Endothelial cell of umbilical vein (primary cell): ENCODE results near the gene CFAP20DC. TPM values are rescaled to one million over a fixed set of nuclear protein-coding genes. Genes with fewer than 3 reads are reported as not detected.

Experiments used
- BruUV-seq: library from RNA; stranded (reverse); fragments of 400-500 nt; replicated peaks from 2 replicates; lab custom pipeline; 2021; lab: Mats Ljungman, UMichigan
- CTCF ChIA-PET: fragments of 300-600, 350-600 bp; sonication (Branson Sonifier 250); formaldehyde crosslinking; loops from one replicate; lab custom pipeline; 2021; ENCODE audit warnings: antibody characterized with exemption, inconsistent platforms; lab: Charles Lee
- POLR2A ChIA-PET: fragments of 300-600, 350-600 bp; sonication (Branson Sonifier 250); formaldehyde crosslinking; loops from one replicate; lab custom pipeline; 2021; ENCODE audit warnings: antibody characterized with exemption, inconsistent platforms; lab: Charles Lee
- DNase-seq: peaks from one replicate; pipeline ENCODE4 v3.0.0-alpha.2; 2011; ENCODE audit warnings: low read depth, low spot score
- FAIRE-seq: peaks from 2 replicates; lab custom pipeline; 2011; peaks lifted over from hg19 to GRCh38; lab: Jason Lieb, UNC
- H2AFZ ChIP-seq: 2 replicates; pipeline ENCODE4 v1.6.0; 2012; ENCODE audit warnings: low read depth, low read length, control low read depth, inconsistent platforms
- H3K27ac ChIP-seq: 2 replicates; pipeline ENCODE4 v1.5.1; 2011; ENCODE audit warnings: low read depth, mild to moderate bottlenecking, control low read depth, low read length, moderate library complexity; ENCODE audit not compliant: insufficient read depth
- H3K27me3 ChIP-seq, 2 experiments: 2 replicates each; pipeline versions ENCODE4 v1.6.0 to v1.6.1; 2011; ENCODE audit warnings: low read length in 2 of 2, mixed read lengths in 1 of 2; ENCODE audit not compliant: control insufficient read depth in 2 of 2, insufficient read depth in 2 of 2
- H3K36me3 ChIP-seq, 2 experiments: 2 replicates in 1 of 2; 3 replicates in 1 of 2; pipeline ENCODE4 v1.5.1; 2011; ENCODE audit warnings: low read length in 2 of 2, mild to moderate bottlenecking in 1 of 2, moderate library complexity in 1 of 2; ENCODE audit not compliant: control insufficient read depth in 2 of 2, insufficient read depth in 2 of 2; ENCODE audit errors: extremely low read depth in 1 of 2
- H3K4me1 ChIP-seq: 3 replicates; pipeline ENCODE4 v1.5.1; 2011; ENCODE audit warnings: mild to moderate bottlenecking, low read length; ENCODE audit not compliant: control insufficient read depth, insufficient read depth; ENCODE audit errors: extremely low read depth
- H3K4me2 ChIP-seq: 2 replicates; pipeline ENCODE4 v1.6.1; 2011; ENCODE audit warnings: low read length, control low read depth, mixed read lengths; ENCODE audit not compliant: insufficient read depth
- H3K4me3 ChIP-seq, 3 experiments: fragments of 200-600 bp in 1 of 3; sonication (generic), shearing (Covaris generic) in 1 of 3; replicated peaks in 1 of 3; 2 replicates each; pipeline ENCODE4 v1.5.1; 2011 to 2016; ENCODE audit warnings: control low read depth in 3 of 3, low read length in 3 of 3, mild to moderate bottlenecking in 2 of 3, inconsistent platforms in 1 of 3, low read depth in 1 of 3, moderate library complexity in 1 of 3; ENCODE audit not compliant: insufficient read depth in 1 of 3
- H3K79me2 ChIP-seq: 2 replicates; pipeline ENCODE4 v1.6.0; 2012; ENCODE audit warnings: low read length, inconsistent platforms; ENCODE audit not compliant: control insufficient read depth, insufficient read depth
- H3K9ac ChIP-seq: replicated peaks from 2 replicates; pipeline ENCODE3; 2011; ENCODE audit warnings: low read length, control low read depth; ENCODE audit not compliant: insufficient read depth; ENCODE audit errors: extremely low read depth
- H3K9me1 ChIP-seq: replicated peaks from 3 replicates; pipeline ENCODE4 v1.6.0; 2011; ENCODE audit warnings: mild to moderate bottlenecking, low read length; ENCODE audit not compliant: control insufficient read depth, insufficient read depth; ENCODE audit errors: extremely low read depth
- H3K9me3 ChIP-seq: replicated peaks from 2 replicates; pipeline ENCODE4 v1.5.1; 2012; ENCODE audit warnings: low read length, inconsistent platforms; ENCODE audit not compliant: control insufficient read depth, insufficient read depth
- H4K20me1 ChIP-seq: replicated peaks from 2 replicates; pipeline ENCODE3; 2011; ENCODE audit warnings: mild to moderate bottlenecking, low read length; ENCODE audit not compliant: control insufficient read depth, insufficient read depth; ENCODE audit errors: extremely low read depth
- CTCF ChIP-seq, 2 donors: IDR thresholded peaks; 1 replicate in 1 of 2; 2 replicates in 1 of 2; pipeline ENCODE4 v1.5.1; 2011; ENCODE audit warnings: low read length in 2 of 2, mild to moderate bottlenecking in 2 of 2, moderate library complexity in 2 of 2, control low read depth in 1 of 2, inconsistent platforms in 1 of 2, low read depth in 1 of 2; ENCODE audit not compliant: insufficient read depth in 1 of 2; ENCODE audit errors: extremely low read depth in 1 of 2
- EZH2 ChIP-seq: IDR thresholded peaks from 2 replicates; pipeline ENCODE4 v1.6.1; 2012; ENCODE audit warnings: borderline replicate concordance, low read depth, mild to moderate bottlenecking, moderate library complexity, low read length, inconsistent platforms; ENCODE audit not compliant: severe bottlenecking
- FOS ChIP-seq: IDR thresholded peaks from 2 replicates; pipeline ENCODE4 v1.6.1; 2011; ENCODE audit warnings: mild to moderate bottlenecking, low read length, moderate library complexity, borderline replicate concordance; ENCODE audit not compliant: insufficient read depth
- GATA2 ChIP-seq: IDR thresholded peaks from 2 replicates; pipeline ENCODE4 v1.7.0; 2011; ENCODE audit warnings: low read depth, mild to moderate bottlenecking, moderate library complexity, mixed read lengths, low read length; ENCODE audit not compliant: insufficient read length, insufficient read depth
- JUN ChIP-seq: IDR thresholded peaks from 2 replicates; pipeline ENCODE4 v1.6.1; 2011; ENCODE audit warnings: borderline replicate concordance, low read depth; ENCODE audit not compliant: insufficient read length, insufficient read depth
- MAX ChIP-seq: IDR thresholded peaks from 2 replicates; pipeline ENCODE4 v1.6.1; 2011; ENCODE audit not compliant: insufficient read depth, insufficient read length
- MYC ChIP-seq: IDR thresholded peaks from one replicate; pipeline ENCODE4 v1.6.1; 2011; ENCODE audit warnings: mild to moderate bottlenecking, low read depth, low read length
- POLR2A ChIP-seq: IDR thresholded peaks from 2 replicates; pipeline ENCODE4 v1.6.1; 2012; ENCODE audit warnings: low read depth, mild to moderate bottlenecking, control low read depth, low read length
- POLR2AphosphoS5 ChIP-seq: IDR thresholded peaks from 2 replicates; pipeline ENCODE4 v1.6.1; 2012; ENCODE audit warnings: low read depth, mild to moderate bottlenecking, control low read depth, low read length, moderate library complexity; ENCODE audit not compliant: insufficient read depth
- dilution Hi-C: fragments of 300-500 bp; cut with MboI; formaldehyde crosslinking; loops from one replicate; pipeline ENCODE4 v1.15.0; 2019; ENCODE audit warnings: low sequenced_read_pairs; ENCODE audit not compliant: extremely low pct_ligation_motif_present
- intact Hi-C: fragments of 100-400 bp; cut with micrococcal nuclease; formaldehyde crosslinking; loops from one replicate; pipeline ENCODE4 v1.10.0; 2022
- polyA plus RNA-seq, 4 experiments: library from polyadenylated mRNA; depleted of rRNA in 3 of 4; stranded (reverse) in 3 of 4; unstranded in 1 of 4; fragments of >200 nt; gene quantifications; 2 replicates each; pipeline versions ENCODE4 v1.2.1 to v1.2.3, GENCODE V29; 2011 to 2012; ENCODE audit warnings: missing spikeins in 1 of 4
- total RNA-seq: library from RNA; stranded (reverse); gene quantifications from 2 replicates; pipeline ENCODE4 v1.2.3, GENCODE V29; 2021

Gene CFAP20DC
- total and polyA plus RNA-seq, 2 donors (not counting 3 experiments of a cell fraction or from before 2014, with no cell fraction given) = 0.92 to 2.1 TPM

GRCh38 chr3:58829321-58830000 is 220.4 kb downstream of the CFAP20DC start:
- no peak overlapping the region for H3K4me2 ChIP-seq
- no peaks in the 10 kb centered on the region for H3K9me3 ChIP-seq
- FAIRE-seq = no peak
- TF ChIP-seq CTCF (IDR thresholded peaks at IDR 0.05; ENCODE audit: extremely low read depth in 1 of 2, insufficient read depth in 1 of 2, low read depth in 1 of 2, low read length in 2 of 2) (no peak), JUN (no peak), POLR2AphosphoS5 (no peak), MAX (no peak), EZH2 (no peak), FOS (no peak), MYC (no peak), POLR2A (no peak), GATA2 (no peak)
- H3K4me3 ChIP-seq = no peak overlapping the region
- H3K9me1 ChIP-seq = no peaks in the 10 kb centered on the region
- intact Hi-C loops = loop anchor here (10.0 kb wide), 2 partner anchors 265 to 745 kb away; no protein-coding TSS in a partner anchor
- H3K36me3 ChIP-seq = no peaks in the 10 kb centered on the region
- H4K20me1 ChIP-seq = no peaks in the 10 kb centered on the region
- H3K9ac ChIP-seq = no peak overlapping the region
- dilution Hi-C loops = no loop called here
- H2AFZ ChIP-seq = no peak overlapping the region
- no peaks in the 10 kb centered on the region for H3K27me3 ChIP-seq
- H3K27ac ChIP-seq = no peak overlapping the region
- ChIA-PET CTCF (no interaction called here), POLR2A (no interaction called here)
- no peak for DNase-seq
- H3K79me2 ChIP-seq = no peaks in the 10 kb centered on the region
- BruUV-seq = no TSS peak
- peaks cover 12% of the 10 kb centered on the region for H3K4me1 ChIP-seq
